ENCODE measurements around the gene IPCEF1.
"Not testable (repeated sequence)": the region's sequence is repeated elsewhere in the genome, so short reads cannot be mapped to it uniquely, and the experiment has no call there.

- TF ChIP-seq CTCF, POLR2A (IDR thresholded peaks at IDR 0.05): not testable (repeated sequence)
These were observed 49.5 kb downstream of the IPCEF1 start for GRCh38 chr6:154307147-154307546.
